ENCODE measurements around the gene LY6G6F.

LY6G6F gene

DNA sequence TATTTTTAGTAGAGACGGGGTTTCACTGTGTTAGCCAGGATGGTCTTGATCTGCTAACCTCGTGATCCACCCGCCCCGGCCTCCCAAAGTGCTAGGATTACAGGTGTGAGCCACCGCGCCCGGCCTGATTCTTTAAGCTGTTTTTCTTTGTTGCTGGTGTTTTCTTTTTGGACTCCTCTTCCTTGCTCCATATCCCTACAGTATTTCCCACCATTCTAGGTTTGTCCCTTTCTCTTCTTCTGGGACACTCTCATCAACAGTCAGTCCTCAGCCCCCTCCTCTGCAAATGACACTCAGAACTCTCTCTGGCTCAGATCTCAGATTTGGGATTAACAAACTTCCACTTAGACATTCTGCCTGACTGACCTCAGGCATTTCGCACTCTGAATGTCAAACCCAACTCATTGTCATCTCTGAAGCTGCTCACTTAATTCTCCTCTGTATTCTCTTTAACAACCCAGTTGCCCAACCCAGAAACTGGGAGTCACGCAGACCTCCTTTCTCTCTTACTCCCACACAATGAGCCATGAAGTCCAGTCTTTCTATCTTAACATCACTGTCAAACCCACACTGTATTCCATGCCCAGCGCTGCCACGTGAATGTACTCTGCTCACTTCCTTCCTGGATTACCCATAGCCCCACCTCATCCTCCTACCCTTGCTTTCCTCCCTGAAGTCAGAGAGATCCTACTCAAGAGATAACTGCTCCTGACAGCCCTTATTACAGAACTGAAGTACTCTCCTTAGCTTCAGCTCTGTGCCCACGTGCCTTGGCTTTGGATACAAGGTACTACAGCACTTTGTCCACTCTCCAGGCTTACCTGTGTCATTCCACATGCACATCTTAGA is 19.1 kb downstream of the LY6G6F start:
- peak; percentile 84 for DNase-seq

- peak; percentile 60 for DNase-seq
Measured at GRCh38 chr6:31727034-31727716, 20.5 kb downstream of the LY6G6F start.

DNA sequence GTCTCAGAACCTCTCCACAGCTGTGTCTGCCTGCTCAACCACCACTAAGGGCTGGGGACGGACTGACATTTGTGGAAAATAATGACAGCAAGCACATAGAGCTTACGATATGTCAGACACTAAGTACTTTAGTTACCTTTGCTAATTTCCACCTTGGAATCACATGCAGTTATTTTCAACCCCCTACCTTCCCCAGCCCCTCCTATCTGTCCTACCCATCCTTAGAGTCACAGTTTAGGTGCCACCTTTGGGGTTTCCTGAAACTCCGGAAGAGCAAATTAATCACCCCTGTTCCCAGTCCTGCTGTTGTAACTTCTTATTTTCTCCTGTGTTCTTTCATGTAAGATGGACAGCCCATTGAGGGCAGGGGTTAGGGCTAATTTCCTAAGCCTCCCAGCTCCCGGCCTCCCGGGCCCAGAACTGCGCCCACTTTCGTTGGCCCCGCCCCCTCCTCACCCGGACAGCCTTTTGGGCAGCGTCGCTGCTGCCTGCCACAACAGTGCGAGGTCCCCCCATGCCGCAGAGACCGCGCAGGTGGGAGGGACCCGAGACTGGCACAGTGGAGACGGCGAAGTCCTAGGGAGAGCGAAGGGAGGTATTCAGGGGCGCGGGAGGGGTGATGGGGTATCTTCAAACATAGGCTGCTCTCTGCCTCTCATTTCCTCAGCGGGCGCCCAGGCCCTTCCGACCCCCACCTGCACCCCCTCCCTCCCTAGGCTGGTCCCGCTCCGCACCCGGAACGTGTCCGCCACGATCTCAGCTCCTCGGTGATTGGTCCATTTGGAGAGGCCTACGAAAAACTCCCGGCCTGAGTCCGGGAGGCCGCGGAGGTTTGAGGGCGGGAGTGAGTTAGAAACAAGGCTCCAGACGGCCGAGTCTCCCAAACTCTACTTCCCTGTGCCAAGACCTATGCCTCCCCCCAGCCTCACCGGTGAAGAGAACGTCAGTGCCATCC is 21.3 kb downstream of the LY6G6F start:
- DNase-seq, result peak; percentile 92

DNA sequence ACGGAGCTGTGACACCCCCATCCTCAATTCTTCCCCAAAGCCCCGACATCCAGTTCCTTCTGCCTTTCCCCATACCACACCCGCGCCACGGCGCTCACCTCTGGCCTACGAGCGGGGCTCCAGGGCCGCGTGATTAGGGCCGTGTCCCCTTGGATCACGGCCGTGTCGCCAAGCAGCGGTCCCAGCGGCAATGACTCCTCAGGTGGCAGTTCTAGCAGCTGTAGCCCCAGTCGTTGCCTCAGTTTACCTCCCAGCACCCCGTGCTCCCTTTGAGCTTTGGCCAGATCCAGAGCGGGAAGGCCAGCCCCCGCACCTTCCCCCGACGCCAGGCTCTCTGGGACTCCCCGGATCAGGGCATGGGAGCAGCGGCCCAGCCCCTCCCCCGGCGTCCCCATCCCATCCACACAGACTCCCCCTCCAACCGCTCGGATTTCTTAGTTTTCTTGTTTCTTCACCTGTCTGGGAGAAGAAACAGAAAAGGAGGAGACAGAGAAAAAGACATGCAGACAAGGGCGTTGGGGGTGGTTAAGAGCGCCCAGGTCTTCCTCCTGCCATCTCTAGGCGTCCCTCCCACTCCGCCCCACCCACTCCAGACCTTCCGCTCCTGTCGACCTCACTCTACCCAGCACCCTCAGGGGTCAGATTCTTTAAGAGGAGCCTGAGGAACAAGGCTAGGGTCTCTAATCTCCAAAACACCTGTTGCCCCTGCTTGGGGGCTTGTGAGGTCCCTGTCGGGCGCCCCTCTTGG is 22.3 kb downstream of the LY6G6F start, which contains the start of gene DDAH2:
TSS of gene DDAH2 (minus strand) at position 533 of the 748 bp plus-strand sequence. CDS start at position 395, 138 bp downstream.
- DNase-seq, result no peak

- peak; percentile 98 for DNase-seq
Measured at GRCh38 chr6:31729515-31729978, 22.9 kb downstream of the LY6G6F start.

DNA sequence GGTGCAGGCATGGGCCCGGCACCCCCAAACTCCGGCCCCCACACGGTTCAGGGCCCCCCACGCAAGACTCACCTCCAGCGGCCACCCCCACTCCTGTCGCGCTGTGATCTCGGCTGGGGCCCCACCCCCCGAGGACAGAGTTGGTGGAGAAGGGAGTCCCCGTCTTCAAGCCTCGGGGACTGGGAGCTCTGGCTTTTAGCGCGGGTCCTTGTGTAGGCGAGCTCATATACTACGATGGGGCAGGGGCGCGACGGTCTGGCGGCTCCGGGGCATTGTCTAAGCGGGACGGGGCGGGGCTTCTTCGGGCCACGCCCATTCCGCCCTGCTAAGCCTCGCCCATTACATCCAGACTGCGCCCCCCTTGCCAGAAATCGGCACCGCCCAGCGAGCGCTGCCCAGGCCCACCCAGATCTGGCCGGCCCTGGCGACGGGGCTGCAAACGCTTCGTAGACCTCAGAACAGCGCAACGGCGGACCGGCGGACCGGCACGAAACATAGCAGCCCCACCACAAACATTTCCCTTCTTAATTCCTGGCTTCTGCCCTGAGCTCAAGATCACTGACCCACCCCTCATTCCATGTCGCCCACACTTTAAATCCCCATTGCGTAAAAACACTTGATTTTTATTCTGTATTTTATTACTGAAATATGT is 23.4 kb downstream of the LY6G6F start:
- DNase-seq, result peak; percentile 97

GRCh38 chr6:31730631-31731086 is 24.0 kb downstream of the LY6G6F start:
- DNase-seq, result no peak

GRCh38 chr6:31732029-31732428 is 25.4 kb downstream of the LY6G6F start:
- DNase-seq, result no peak

GRCh38 chr6:31733734-31734133 is 27.1 kb downstream of the LY6G6F start:
- DNase-seq, result no peak

DNA sequence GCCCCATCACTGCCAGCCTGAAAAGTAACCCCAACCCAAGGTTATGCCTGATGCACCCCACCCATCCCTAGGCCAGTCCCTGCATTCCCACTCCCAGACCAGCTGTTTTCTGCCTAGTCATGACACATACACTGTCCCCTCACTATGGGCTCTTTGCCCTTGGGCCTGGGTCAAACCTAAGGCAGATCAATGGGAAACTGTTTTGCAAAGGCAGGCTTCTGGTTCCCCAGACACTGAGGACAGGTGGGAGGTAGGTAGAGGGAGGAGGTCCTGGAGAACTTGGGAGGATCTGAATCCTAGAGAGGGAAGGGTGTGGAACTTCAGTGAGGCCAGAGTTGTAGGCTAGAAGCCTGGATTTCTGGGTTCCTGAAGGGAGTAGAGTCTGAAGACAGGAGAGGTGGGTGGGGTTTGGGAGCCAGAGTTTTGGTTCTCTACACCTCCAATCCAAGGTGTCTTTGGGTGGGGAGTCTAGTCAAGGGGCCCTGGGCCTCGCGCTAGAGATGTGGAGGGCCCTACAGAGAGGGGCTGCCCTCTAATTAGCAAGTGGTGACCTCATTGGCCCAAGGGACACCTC is 27.7 kb downstream of the LY6G6F start:
- DNase-seq, result no peak

- DNase-seq, result peak; percentile 88
Measured at GRCh38 chr6:31734821-31735406, 28.2 kb downstream of the LY6G6F start.

- DNase-seq, result peak; percentile 94
Measured at GRCh38 chr6:31736021-31736767, 29.5 kb downstream of the LY6G6F start, which contains the start of gene CLIC1. CLIC1 (minus strand) TSS chr6:31736530; CDS start chr6:31736300, 230 bp downstream.

- peak; percentile 80 for DNase-seq
Measured at GRCh38 chr6:31736768-31737314, 30.2 kb downstream of the LY6G6F start.

GRCh38 chr6:31737315-31737990 is 30.8 kb downstream of the LY6G6F start:
- peak; percentile 91 for DNase-seq

GRCh38 chr6:31737991-31738979 is 31.6 kb downstream of the LY6G6F start:
- peak; percentile 97 for DNase-seq

GRCh38 chr6:31739639-31740396 is 33.2 kb downstream of the LY6G6F start, which contains the start of gene MSH5:
MSH5 (plus strand) TSS chr6:31740005; CDS start chr6:31740467, 462 bp downstream.
- peak; percentile 100 for DNase-seq

Measured in OCI-M1 (cell line).